ENCODE measurements around the gene NIN.

The NIN gene

GRCh38 chr14:50766338-50766886, 64.5 kb downstream of the NIN start:
- Histone ChIP-seq H3K36me3 (ENCODE audit: insufficient read depth, low read length) (peaks cover 93% of the 10 kb centered on the region), H3K4me1 (ENCODE audit: insufficient read depth, low read length, severe bottlenecking) (no peaks in the 10 kb centered on the region), H3K9me3 (ENCODE audit: low read length) (no peaks in the 10 kb centered on the region), H3K9me2 (ENCODE audit: low read depth, low read length) (no peaks in the 10 kb centered on the region), H3K79me2 (ENCODE audit: insufficient read depth, low read length) (no peaks in the 10 kb centered on the region), H2AFZ (ENCODE audit: low read length) (no peak overlapping the region), H3K27me3 (ENCODE audit: insufficient read depth, low read length) (no peaks in the 10 kb centered on the region), H3K4me2 (ENCODE audit: low read length) (no peak overlapping the region), H3K9ac (ENCODE audit: low read length) (no peak overlapping the region), H4K20me1 (ENCODE audit: insufficient read depth, low read length) (no peaks in the 10 kb centered on the region), H3F3A (ENCODE audit: insufficient read depth, low read length) (peaks cover 3% of the 10 kb centered on the region; the same call in 1 of the 2 replicates), H3K27ac (ENCODE audit: low read depth, low read length, poor library complexity, severe bottlenecking) (no peak overlapping the region), H3K4me3 (ENCODE audit: low read depth, low read length, poor library complexity, severe bottlenecking) (no peak overlapping the region)
- TF ChIP-seq CTCF (IDR thresholded peaks at IDR 0.05; ENCODE audit: low read length) (no peak), EZH2 (IDR thresholded peaks at IDR 0.05; ENCODE audit: borderline replicate concordance, low read length) (no peak)

GRCh38 chr14:50763382-50764007, 67.5 kb downstream of the NIN start:
- H2AFZ ChIP-seq (ENCODE audit: low read length): no peak overlapping the region
- H3K79me2 ChIP-seq (ENCODE audit: insufficient read depth, low read length): no peaks in the 10 kb centered on the region
- no peaks in the 10 kb centered on the region for H3K9me2 ChIP-seq (ENCODE audit: low read depth, low read length)
- H3K9me3 ChIP-seq (ENCODE audit: low read length): no peaks in the 10 kb centered on the region
- peaks cover 3% of the 10 kb centered on the region; the same call in 1 of the 2 replicates for H3F3A ChIP-seq (ENCODE audit: insufficient read depth, low read length)
- H3K9ac ChIP-seq (ENCODE audit: low read length): no peak overlapping the region
- TF ChIP-seq CTCF (IDR thresholded peaks at IDR 0.05; ENCODE audit: low read length) (no peak), EZH2 (IDR thresholded peaks at IDR 0.05; ENCODE audit: borderline replicate concordance, low read length) (no peak)
- H3K4me2 ChIP-seq (ENCODE audit: low read length): no peak overlapping the region
- no peaks in the 10 kb centered on the region for H4K20me1 ChIP-seq (ENCODE audit: insufficient read depth, low read length)
- no peaks in the 10 kb centered on the region for H3K4me1 ChIP-seq (ENCODE audit: insufficient read depth, low read length, severe bottlenecking)
- H3K27me3 ChIP-seq (ENCODE audit: insufficient read depth, low read length): no peaks in the 10 kb centered on the region
- H3K27ac ChIP-seq (ENCODE audit: low read depth, low read length, poor library complexity, severe bottlenecking): no peak overlapping the region
- H3K36me3 ChIP-seq (ENCODE audit: insufficient read depth, low read length): peaks cover 90% of the 10 kb centered on the region
- H3K4me3 ChIP-seq (ENCODE audit: low read depth, low read length, poor library complexity, severe bottlenecking): no peak overlapping the region

GRCh38 chr14:50762931-50763300, 68.0 kb downstream of the NIN start:
- TF ChIP-seq EZH2 (IDR thresholded peaks at IDR 0.05; ENCODE audit: borderline replicate concordance, low read length): no peak
- TF ChIP-seq CTCF (IDR thresholded peaks at IDR 0.05; ENCODE audit: low read length): no peak
- Histone ChIP-seq H3F3A (ENCODE audit: insufficient read depth, low read length) (peaks cover 3% of the 10 kb centered on the region; the same call in 1 of the 2 replicates), H3K9ac (ENCODE audit: low read length) (no peak overlapping the region), H4K20me1 (ENCODE audit: insufficient read depth, low read length) (no peaks in the 10 kb centered on the region), H3K27me3 (ENCODE audit: insufficient read depth, low read length) (no peaks in the 10 kb centered on the region), H3K4me2 (ENCODE audit: low read length) (no peak overlapping the region), H3K79me2 (ENCODE audit: insufficient read depth, low read length) (no peaks in the 10 kb centered on the region), H3K36me3 (ENCODE audit: insufficient read depth, low read length) (peaks cover 90% of the 10 kb centered on the region), H3K27ac (ENCODE audit: low read depth, low read length, poor library complexity, severe bottlenecking) (no peak overlapping the region), H2AFZ (ENCODE audit: low read length) (no peak overlapping the region), H3K9me3 (ENCODE audit: low read length) (no peaks in the 10 kb centered on the region), H3K9me2 (ENCODE audit: low read depth, low read length) (no peaks in the 10 kb centered on the region), H3K4me1 (ENCODE audit: insufficient read depth, low read length, severe bottlenecking) (no peaks in the 10 kb centered on the region), H3K4me3 (ENCODE audit: low read depth, low read length, poor library complexity, severe bottlenecking) (no peak overlapping the region)

Measured in OCI-LY1 (cell line).